Measurements from ENCODE around the gene SRMS. TPM values are rescaled to one million over a fixed set of nuclear protein-coding genes. Genes with fewer than 3 reads are reported as not detected.
A peak's percentile ranks its signal among the peaks of the same experiment; 100 is the strongest.

SRMS gene
- total and polyA plus RNA-seq, 2 of the 13 experiments (the other 11 are each of a cell fraction or from before 2014, with no cell fraction given) = not detected

DNA sequence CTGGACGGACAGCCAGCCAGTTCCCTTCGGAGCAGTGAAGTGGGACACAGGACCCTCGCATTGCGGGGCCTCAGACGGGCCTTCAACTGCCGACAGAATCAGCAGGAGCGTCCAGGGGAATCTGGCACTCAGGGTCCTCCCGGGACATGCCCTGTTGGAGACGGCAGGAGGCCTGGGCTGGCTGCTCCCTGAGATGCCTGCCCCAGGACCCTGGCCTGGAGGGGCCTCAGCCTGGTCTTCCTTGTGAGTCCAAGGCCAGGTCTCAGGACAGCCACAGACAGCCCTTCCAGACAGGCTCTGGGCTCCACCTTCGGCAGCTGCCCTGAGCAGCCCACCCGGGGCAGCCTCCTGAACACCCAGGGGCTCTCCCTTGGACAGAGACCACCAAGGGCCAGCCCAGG lies 41.1 kb upstream of the SRMS start (continued):
- TF ChIP-seq, protein P1, sequence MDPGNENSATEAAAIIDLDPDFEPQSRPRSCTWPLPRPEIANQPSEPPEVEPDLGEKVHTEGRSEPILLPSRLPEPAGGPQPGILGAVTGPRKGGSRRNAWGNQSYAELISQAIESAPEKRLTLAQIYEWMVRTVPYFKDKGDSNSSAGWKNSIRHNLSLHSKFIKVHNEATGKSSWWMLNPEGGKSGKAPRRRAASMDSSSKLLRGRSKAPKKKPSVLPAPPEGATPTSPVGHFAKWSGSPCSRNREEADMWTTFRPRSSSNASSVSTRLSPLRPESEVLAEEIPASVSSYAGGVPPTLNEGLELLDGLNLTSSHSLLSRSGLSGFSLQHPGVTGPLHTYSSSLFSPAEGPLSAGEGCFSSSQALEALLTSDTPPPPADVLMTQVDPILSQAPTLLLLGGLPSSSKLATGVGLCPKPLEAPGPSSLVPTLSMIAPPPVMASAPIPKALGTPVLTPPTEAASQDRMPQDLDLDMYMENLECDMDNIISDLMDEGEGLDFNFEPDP (CRISPR knock-in tag; conservative IDR thresholded peaks at IDR 0.05) = no peak
- TF ChIP-seq MTA1 (CRISPR knock-in tag; IDR thresholded peaks at IDR 0.05; ENCODE audit: borderline replicate concordance) (no peak), AGO2 (optimal IDR thresholded peaks at IDR 0.05; ENCODE audit: low read depth, low read length) (peak; percentile 53)
- TF ChIP-seq, protein P2, sequence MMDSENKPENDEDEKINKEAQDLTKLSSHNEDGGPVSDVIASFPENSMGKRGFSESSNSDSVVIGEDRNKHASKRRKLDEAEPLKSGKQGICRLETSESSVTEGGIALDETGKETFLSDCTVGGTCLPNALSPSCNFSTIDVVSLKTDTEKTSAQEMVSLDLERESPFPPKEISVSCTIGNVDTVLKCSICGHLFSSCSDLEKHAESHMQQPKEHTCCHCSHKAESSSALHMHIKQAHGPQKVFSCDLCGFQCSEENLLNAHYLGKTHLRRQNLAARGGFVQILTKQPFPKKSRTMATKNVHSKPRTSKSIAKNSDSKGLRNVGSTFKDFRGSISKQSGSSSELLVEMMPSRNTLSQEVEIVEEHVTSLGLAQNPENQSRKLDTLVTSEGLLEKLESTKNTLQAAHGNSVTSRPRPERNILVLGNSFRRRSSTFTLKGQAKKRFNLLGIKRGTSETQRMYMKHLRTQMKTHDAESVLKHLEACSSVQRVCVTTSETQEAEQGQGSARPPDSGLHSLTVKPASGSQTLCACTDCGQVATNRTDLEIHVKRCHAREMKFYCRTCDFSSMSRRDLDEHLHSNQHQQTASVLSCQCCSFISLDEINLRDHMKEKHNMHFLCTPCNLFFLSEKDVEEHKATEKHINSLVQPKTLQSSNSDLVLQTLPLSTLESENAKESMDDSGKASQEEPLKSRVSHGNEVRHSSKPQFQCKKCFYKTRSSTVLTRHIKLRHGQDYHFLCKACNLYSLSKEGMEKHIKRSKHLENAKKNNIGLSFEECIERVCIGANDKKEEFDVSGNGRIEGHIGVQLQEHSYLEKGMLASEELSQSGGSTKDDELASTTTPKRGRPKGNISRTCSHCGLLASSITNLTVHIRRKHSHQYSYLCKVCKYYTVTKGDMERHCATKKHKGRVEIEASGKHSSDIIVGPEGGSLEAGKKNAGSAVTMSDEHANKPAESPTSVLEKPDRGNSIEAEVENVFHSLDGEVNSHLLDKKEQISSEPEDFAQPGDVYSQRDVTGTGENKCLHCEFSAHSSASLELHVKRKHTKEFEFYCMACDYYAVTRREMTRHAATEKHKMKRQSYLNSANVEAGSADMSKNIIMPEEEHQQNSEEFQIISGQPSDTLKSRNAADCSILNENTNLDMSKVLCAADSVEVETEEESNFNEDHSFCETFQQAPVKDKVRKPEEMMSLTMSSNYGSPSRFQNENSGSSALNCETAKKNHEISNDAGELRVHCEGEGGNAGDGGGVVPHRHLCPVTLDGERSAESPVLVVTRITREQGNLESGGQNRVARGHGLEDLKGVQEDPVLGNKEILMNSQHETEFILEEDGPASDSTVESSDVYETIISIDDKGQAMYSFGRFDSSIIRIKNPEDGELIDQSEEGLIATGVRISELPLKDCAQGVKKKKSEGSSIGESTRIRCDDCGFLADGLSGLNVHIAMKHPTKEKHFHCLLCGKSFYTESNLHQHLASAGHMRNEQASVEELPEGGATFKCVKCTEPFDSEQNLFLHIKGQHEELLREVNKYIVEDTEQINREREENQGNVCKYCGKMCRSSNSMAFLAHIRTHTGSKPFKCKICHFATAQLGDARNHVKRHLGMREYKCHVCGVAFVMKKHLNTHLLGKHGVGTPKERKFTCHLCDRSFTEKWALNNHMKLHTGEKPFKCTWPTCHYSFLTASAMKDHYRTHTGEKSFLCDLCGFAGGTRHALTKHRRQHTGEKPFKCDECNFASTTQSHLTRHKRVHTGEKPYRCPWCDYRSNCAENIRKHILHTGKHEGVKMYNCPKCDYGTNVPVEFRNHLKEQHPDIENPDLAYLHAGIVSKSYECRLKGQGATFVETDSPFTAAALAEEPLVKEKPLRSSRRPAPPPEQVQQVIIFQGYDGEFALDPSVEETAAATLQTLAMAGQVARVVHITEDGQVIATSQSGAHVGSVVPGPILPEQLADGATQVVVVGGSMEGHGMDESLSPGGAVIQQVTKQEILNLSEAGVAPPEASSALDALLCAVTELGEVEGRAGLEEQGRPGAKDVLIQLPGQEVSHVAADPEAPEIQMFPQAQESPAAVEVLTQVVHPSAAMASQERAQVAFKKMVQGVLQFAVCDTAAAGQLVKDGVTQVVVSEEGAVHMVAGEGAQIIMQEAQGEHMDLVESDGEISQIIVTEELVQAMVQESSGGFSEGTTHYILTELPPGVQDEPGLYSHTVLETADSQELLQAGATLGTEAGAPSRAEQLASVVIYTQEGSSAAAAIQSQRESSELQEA (CRISPR knock-in tag; IDR thresholded peaks at IDR 0.05; ENCODE audit: not compliant biosample characterization) = no peak
